Measurements from ENCODE around the gene TMEM30A. TPM values are rescaled to one million over a fixed set of nuclear protein-coding genes. Genes with fewer than 3 reads are reported as not detected.

TMEM30A gene
- total RNA-seq, 3 donors from 2014 or later, result 87.0 to 127 (median 91.7) TPM

DNA sequence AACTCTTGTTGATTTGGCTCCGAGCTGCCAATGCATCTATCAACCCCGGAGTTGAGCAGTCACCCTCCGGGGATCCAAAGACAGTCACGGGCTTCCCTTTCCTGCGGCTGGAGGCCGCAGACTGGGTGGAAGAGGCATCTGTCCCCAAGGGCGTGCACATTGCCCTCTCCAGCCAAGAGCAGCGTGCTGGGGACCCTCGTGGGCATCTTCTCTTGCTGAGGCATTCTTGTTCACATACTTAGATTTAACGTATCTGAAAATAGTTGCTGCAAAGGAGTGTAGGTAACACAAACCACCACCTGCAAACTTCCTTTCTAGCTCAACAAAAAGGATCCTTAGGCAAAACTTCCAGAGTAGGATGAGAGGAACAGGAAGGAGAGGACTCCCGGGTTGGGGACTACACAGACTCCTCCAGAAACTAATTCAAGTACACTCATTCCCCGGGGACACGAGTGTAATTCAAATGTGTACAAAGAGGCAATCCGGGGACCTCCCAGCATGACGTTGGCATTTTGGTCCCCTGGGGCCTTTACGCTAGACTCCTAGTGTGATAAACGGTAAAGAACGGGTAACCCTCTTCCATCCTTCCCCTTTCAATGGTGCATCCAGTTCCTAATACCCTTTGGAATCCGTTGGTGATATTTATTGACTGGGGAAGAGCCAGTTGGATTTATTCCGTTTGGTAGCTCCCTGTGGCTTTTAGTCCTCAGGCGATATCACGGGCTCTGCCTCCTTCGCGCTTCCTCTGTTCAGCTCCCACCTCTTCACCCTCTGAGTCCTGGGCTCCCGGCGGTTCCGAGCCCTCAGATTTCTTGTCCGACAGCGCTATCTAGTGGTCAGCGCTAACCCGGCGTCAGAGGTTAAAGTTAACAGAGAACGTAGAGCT is 76.1 kb downstream of the TMEM30A start:
- intact Hi-C loops (cut with DNase I, micrococcal nuclease), result loop anchor here (10.0 kb wide), 2 partner anchors 1114 to 1244 kb away; no protein-coding TSS in a partner anchor
- no peak overlapping the region for H3K4me3 ChIP-seq
- H3K9me3 ChIP-seq, result no peaks in the 10 kb centered on the region
- DNase-seq (peak; percentile 78 to 90 (median 86)), ATAC-seq (peak; percentile 77)
- TF ChIP-seq, protein P1, sequence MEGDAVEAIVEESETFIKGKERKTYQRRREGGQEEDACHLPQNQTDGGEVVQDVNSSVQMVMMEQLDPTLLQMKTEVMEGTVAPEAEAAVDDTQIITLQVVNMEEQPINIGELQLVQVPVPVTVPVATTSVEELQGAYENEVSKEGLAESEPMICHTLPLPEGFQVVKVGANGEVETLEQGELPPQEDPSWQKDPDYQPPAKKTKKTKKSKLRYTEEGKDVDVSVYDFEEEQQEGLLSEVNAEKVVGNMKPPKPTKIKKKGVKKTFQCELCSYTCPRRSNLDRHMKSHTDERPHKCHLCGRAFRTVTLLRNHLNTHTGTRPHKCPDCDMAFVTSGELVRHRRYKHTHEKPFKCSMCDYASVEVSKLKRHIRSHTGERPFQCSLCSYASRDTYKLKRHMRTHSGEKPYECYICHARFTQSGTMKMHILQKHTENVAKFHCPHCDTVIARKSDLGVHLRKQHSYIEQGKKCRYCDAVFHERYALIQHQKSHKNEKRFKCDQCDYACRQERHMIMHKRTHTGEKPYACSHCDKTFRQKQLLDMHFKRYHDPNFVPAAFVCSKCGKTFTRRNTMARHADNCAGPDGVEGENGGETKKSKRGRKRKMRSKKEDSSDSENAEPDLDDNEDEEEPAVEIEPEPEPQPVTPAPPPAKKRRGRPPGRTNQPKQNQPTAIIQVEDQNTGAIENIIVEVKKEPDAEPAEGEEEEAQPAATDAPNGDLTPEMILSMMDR (IDR thresholded peaks at IDR 0.05), result peak; percentile 76
- no peaks in the 10 kb centered on the region for H3K36me3 ChIP-seq (ENCODE audit: low read depth)
- peaks cover 27% of the 10 kb centered on the region for H3K4me1 ChIP-seq (ENCODE audit: low read depth)

DNA sequence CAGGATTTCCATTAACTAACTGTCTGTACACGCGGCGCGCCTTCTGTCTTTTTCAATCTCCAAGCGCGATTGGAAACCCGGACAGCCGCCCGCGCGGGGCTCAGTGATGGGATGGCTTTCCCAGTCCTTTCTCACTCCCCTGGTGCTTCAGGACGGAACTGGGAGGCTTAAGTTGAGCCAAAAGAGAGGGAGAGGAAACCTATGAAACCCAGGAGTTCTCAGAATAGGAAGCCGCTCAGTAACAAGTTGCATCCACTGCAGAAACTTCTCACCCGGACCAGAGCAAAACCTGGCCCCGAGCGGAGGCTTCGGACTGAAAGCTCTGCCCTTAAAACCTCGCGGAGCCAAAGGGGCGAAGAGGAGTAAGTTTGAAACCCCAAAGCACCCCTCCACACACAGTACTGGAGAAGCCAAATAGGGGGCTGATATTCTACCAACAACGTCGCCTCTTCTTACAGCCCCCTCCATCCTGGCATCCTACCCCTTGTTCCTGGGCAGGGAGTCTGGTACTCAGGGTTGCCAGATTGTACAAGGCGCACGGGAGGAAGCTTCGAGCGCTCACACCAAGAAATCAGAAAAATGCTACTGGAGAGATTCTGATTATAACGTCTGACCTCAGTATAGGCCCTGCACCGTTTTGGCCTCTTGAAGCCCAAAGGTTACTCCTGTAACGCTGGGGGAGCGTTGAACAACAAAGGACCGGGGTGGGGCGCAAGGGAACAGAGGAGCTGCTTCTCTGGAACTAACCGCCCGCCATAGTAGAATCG is 77.8 kb downstream of the TMEM30A start:
- no peak overlapping the region for H3K4me3 ChIP-seq
- peak in 1 of 3 donors; percentile 50 for DNase-seq
- intact Hi-C loops (cut with DNase I, micrococcal nuclease), result loop anchor here (10.0 kb wide), 2 partner anchors 1112 to 1242 kb away; no protein-coding TSS in a partner anchor

DNA sequence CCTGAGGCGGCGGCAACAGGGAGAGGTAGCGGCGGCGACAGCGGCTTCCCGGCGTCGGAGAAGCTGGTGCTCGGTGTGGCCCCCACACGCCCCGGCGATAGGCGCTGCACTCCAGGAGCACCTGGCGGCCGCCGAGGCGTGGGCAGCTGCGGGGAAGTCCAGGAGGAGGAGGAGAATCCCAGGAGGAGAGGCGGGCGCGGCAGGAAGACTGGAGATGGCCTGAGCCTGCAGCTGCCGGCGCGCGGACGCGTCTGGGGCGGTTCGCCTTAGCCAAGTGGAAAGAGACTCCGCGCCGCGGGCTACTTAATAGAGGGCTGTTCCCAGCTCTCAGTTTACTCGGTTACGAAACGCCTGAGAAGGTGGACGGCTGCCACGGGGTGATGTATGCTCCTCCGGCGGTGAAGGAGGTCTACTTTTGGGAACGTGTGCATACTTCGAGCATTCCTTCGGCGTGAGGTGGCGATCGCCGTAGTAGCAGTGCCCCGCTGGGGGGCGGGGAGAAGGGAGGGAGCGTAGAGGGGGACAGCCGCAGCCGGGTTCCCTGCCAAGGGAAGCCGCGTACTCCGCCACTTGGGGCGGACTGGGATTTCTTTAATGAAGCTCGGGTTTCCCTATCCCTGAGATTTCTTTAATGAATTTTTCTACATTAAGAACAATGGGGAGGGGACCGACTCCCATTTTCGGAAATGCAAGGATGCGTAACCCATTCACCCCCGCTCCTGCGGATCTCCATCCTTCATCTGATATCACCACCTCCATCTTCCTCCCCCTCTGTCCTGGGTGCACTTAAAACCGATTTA is 78.6 kb downstream of the TMEM30A start, which contains the start of gene COL12A1:
Gene COL12A1, minus strand, starts transcription at position 278 of the 800 bp plus-strand sequence. CDS start 3,261 bp downstream, outside the sequence.
- ATAC-seq (peak; percentile 56), DNase-seq (peak; percentile 70 to 87 (median 75))
- Histone ChIP-seq H3K36me3 (ENCODE audit: low read depth) (no peaks in the 10 kb centered on the region), H3K9me3 (no peaks in the 10 kb centered on the region), H3K4me1 (ENCODE audit: low read depth) (peaks cover 18% of the 10 kb centered on the region), H3K4me3 (no peak within 1 kb of the TSS)
- TF ChIP-seq, protein P1 (IDR thresholded peaks at IDR 0.05), result no peak
- intact Hi-C loops (cut with DNase I, micrococcal nuclease), result loop anchor here (10.0 kb wide), 2 partner anchors 1111 to 1241 kb away; no protein-coding TSS in a partner anchor

More for the DNA sequence above, 77.8 kb downstream of the TMEM30A start:
- H3K36me3 ChIP-seq (ENCODE audit: low read depth), result no peaks in the 10 kb centered on the region
- H3K4me1 ChIP-seq (ENCODE audit: low read depth), result peaks cover 21% of the 10 kb centered on the region
- TF ChIP-seq, protein P1 (IDR thresholded peaks at IDR 0.05), result no peak
- ATAC-seq, result no peak
- no peaks in the 10 kb centered on the region for H3K9me3 ChIP-seq

DNA sequence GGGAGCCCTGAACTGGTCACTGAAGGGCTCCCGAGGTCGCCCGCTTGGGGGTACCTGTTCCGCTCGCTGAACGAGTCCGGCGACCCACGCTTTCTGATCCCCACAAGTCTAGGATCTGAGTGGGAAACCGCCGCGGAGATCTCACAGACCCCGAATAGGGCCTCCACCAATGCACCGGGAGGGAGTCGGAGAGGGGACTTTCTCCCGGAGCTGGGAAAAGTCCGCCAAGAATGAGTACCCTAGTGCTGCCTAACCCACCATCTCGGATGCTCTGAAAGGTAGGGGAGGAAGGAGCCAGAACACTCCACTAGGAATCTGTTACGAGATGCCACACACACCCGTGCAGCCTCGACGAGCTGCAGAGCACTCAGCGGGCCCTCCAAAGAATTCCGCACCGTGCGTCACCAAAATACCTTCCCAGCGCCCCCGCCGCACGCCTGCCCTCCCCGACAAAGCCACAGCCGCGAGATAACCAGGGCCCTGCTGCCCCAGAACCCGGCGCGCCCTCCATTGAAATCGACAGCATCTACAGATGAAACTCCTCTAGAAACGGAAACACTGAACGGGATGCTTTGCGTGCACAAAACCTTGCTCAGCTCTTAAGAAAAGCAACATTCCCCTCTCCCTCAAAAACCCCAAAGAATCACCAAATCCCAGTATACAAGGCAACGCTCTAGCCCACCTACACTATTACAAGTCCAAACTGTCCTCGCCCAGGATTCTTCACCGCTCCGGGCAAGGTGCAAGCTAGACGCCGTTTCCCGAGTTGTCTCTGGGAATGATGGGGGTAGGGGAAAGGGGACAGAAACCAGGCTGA is 79.4 kb downstream of the TMEM30A start:
- H3K4me3 ChIP-seq, result no peak overlapping the region
- intact Hi-C loops (cut with DNase I, micrococcal nuclease), result loop anchor here (10.0 kb wide), 2 partner anchors 1110 to 1240 kb away; no protein-coding TSS in a partner anchor
- H3K4me1 ChIP-seq (ENCODE audit: low read depth), result peaks cover 18% of the 10 kb centered on the region
- H3K36me3 ChIP-seq (ENCODE audit: low read depth), result no peaks in the 10 kb centered on the region
- TF ChIP-seq, protein P1 (IDR thresholded peaks at IDR 0.05), result no peak
- DNase-seq (peak in 2 of 3 donors; percentile 14 to 54), ATAC-seq (peak; percentile 3)
- no peaks in the 10 kb centered on the region for H3K9me3 ChIP-seq

Data from mucosa of descending colon (tissue), 3 donors.